ENCODE measurements around the gene SENP6. TPM values are rescaled to one million over a fixed set of nuclear protein-coding genes. Genes with fewer than 3 reads are reported as not detected.

The SENP6 gene
- total RNA-seq, 1 experiment from 2014 or later = 116 TPM

DNA sequence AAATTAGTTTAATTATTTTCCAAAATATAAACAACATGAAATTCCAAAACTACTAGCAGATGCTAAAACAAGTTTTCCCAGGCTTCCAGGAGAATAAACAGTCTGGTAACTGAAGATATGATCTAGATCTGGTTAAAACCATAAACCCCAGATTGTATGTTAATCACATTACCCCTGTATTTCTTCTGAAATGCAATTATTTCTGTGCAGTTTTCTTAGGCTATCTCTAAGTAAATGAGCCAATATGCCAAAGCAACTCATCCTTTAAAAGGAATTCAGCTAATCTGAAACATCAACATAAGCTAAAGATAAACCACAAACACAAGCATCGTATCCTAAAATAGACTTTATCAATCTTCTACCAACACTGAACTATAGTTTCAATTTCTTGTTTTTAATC is 44.6 kb upstream of the SENP6 start:
- Histone ChIP-seq H2AFZ (ENCODE audit: low read length) (no peak overlapping the region), H4K91ac (ENCODE audit: insufficient read length, low read depth, low read length) (no peak overlapping the region), H3K9me3 (ENCODE audit: control insufficient read depth, low read depth, low read length) (no peaks in the 10 kb centered on the region), H2BK5ac (ENCODE audit: insufficient read length, low read length) (no peak overlapping the region), H3K23me2 (ENCODE audit: insufficient read length, low read depth, low read length, poor library complexity, severe bottlenecking) (no peaks in the 10 kb centered on the region), H4K8ac (replicated peaks; ENCODE audit: insufficient read length, low read depth, low read length) (no peak overlapping the region), H3K9ac (ENCODE audit: extremely low read depth, insufficient read length, low read length) (no peak overlapping the region), H3T11ph (ENCODE audit: low read length) (no peak overlapping the region), H3K27ac (ENCODE audit: insufficient read length, low read depth, low read length) (no peak overlapping the region), H3K56ac (ENCODE audit: insufficient read length, low read depth, low read length) (no peak overlapping the region), H2BK120ac (ENCODE audit: low read depth, low read length, poor library complexity, severe bottlenecking) (no peak overlapping the region), H4K5ac (ENCODE audit: insufficient read length, low read depth, low read length) (no peak overlapping the region), H3K23ac (ENCODE audit: insufficient read length, low read depth, low read length) (no peak overlapping the region), H3K79me2 (ENCODE audit: insufficient read depth, low read length) (no peaks in the 10 kb centered on the region), H3K18ac (ENCODE audit: insufficient read length, low read depth, low read length) (no peak overlapping the region), H3K4ac (ENCODE audit: low read depth, low read length) (no peak overlapping the region), H3K14ac (ENCODE audit: insufficient read depth, low read length) (no peak overlapping the region), H2AK5ac (ENCODE audit: insufficient read length, low read length) (no peak overlapping the region), H4K20me1 (ENCODE audit: control insufficient read depth, insufficient read depth, insufficient read length) (no peaks in the 10 kb centered on the region), H3K4me2 (ENCODE audit: insufficient read depth, insufficient read length, low read length) (no peak overlapping the region), H2BK15ac (ENCODE audit: low read depth, low read length) (no peak overlapping the region), H3K79me1 (ENCODE audit: insufficient read depth, low read depth, low read length, poor library complexity, severe bottlenecking) (no peaks in the 10 kb centered on the region), H2BK12ac (ENCODE audit: insufficient read length, low read depth, low read length) (no peak overlapping the region), H3K27me3 (ENCODE audit: insufficient read depth, low read length) (no peaks in the 10 kb centered on the region), H3K4me1 (ENCODE audit: insufficient read depth, low read length) (no peaks in the 10 kb centered on the region; the same call in 1 of the 2 replicates), H2BK20ac (ENCODE audit: low read depth, low read length, poor library complexity, severe bottlenecking) (no peak overlapping the region)
- peaks cover 3% of the 10 kb centered on the region; the same call in 1 of the 2 replicates for H3K27me3 Mint-ChIP-seq (ENCODE audit: low read depth)
- H3K9me3 Mint-ChIP-seq = no peaks in the 10 kb centered on the region
- no peak for DNase-seq
- TF ChIP-seq, protein P1, sequence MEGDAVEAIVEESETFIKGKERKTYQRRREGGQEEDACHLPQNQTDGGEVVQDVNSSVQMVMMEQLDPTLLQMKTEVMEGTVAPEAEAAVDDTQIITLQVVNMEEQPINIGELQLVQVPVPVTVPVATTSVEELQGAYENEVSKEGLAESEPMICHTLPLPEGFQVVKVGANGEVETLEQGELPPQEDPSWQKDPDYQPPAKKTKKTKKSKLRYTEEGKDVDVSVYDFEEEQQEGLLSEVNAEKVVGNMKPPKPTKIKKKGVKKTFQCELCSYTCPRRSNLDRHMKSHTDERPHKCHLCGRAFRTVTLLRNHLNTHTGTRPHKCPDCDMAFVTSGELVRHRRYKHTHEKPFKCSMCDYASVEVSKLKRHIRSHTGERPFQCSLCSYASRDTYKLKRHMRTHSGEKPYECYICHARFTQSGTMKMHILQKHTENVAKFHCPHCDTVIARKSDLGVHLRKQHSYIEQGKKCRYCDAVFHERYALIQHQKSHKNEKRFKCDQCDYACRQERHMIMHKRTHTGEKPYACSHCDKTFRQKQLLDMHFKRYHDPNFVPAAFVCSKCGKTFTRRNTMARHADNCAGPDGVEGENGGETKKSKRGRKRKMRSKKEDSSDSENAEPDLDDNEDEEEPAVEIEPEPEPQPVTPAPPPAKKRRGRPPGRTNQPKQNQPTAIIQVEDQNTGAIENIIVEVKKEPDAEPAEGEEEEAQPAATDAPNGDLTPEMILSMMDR (conservative IDR thresholded peaks at IDR 0.05) = no peak
- no peaks in the 10 kb centered on the region; a peak in 1 of 7 replicates for H3K36me3 Mint-ChIP-seq (ENCODE audit: insufficient read depth in 1 of 3, low read depth in 3 of 3)
- WGBS (ENCODE audit: extremely low coverage, insufficient read length, low lambda C conversion rate) = no CpG with 5 or more reads among the region's 1 CpG
- H3K4me1 Mint-ChIP-seq = peaks cover 3 to 4% of the 10 kb centered on the region in 2 experiments; a peak in 2 of 4 replicates
- no peak overlapping the region for H3K27ac Mint-ChIP-seq
- H3K4me3 Mint-ChIP-seq = no peak overlapping the region

All from H9 (cell line).